Measurements from ENCODE around the gene NAT8L. TPM values are rescaled to one million over a fixed set of nuclear protein-coding genes. Genes with fewer than 3 reads are reported as not detected.

The NAT8L gene
- total and polyA plus RNA-seq, 2 of the 4 experiments (the other 2 are of a cell fraction) = 0.05 TPM; not detected in 1

GRCh38 chr4:2070421-2071251, 11.5 kb downstream of the NAT8L start:
- no peak overlapping the region for H3K18ac ChIP-seq (ENCODE audit: low read depth, low read length)
- no peak for DNase-seq
- H3K27me3 ChIP-seq (ENCODE audit: control insufficient read depth, insufficient read depth, low read length) = peaks cover 10% of the 10 kb centered on the region; the same call in 1 of the 2 replicates
- no peak overlapping the region for H2AK5ac ChIP-seq (ENCODE audit: low read depth, low read length)
- POLR2A ChIA-PET (ENCODE audit: unreplicated experiment) = no interaction called here
- H2BK15ac ChIP-seq (ENCODE audit: low read depth, low read length) = no peak overlapping the region
- H2BK120ac ChIP-seq (ENCODE audit: low read depth, low read length) = no peak overlapping the region
- no peaks in the 10 kb centered on the region for H3K9me3 ChIP-seq (ENCODE audit: control insufficient read depth, insufficient read depth, low read length)
- H3K9me1 ChIP-seq (ENCODE audit: insufficient read depth, low read length) = peaks cover 6% of the 10 kb centered on the region; the same call in 1 of the 2 replicates
- no peak overlapping the region for H4K91ac ChIP-seq (ENCODE audit: insufficient read depth, low read depth, low read length)
- no peak overlapping the region for H3K4me3 ChIP-seq (ENCODE audit: insufficient read depth, low read depth, low read length)
- H3K4me2 ChIP-seq (ENCODE audit: low read depth, low read length) = no peak overlapping the region
- no peak overlapping the region for H3K9ac ChIP-seq (ENCODE audit: low read depth, low read length)
- ATAC-seq (ENCODE audit: low read depth) = no peak
- CTCF ChIA-PET = no interaction called here
- H4K20me1 ChIP-seq (ENCODE audit: insufficient read depth, low read length) = no peaks in the 10 kb centered on the region
- TF ChIP-seq CTCF (conservative IDR thresholded peaks at IDR 0.05; ENCODE audit: low read depth, low read length) (no peak), MXI1 (IDR thresholded peaks at IDR 0.05; ENCODE audit: borderline replicate concordance, low read depth, low read length) (no peak), USF2 (IDR thresholded peaks at IDR 0.05; ENCODE audit: low read depth, low read length) (no peak), RAD21 (IDR thresholded peaks at IDR 0.05; ENCODE audit: low read length) (no peak), FOS (IDR thresholded peaks at IDR 0.05; ENCODE audit: low read depth, low read length) (no peak), POLR2A (IDR thresholded peaks at IDR 0.05; ENCODE audit: low read depth, low read length) (no peak), RCOR1 (IDR thresholded peaks at IDR 0.05; ENCODE audit: insufficient replicate concordance, low read length) (no peak), BHLHE40 (IDR thresholded peaks at IDR 0.05; ENCODE audit: low read depth, low read length) (no peak), RFX5 (IDR thresholded peaks at IDR 0.05; ENCODE audit: low read depth, low read length) (no peak), NFE2L2 (IDR thresholded peaks at IDR 0.05; ENCODE audit: low read depth, low read length) (no peak), MAZ (IDR thresholded peaks at IDR 0.05; ENCODE audit: borderline replicate concordance, low read depth, low read length) (no peak), CHD1 (IDR thresholded peaks at IDR 0.05; ENCODE audit: low read depth, low read length) (no peak), MAFK (IDR thresholded peaks at IDR 0.05; ENCODE audit: low read depth, low read length) (no peak), SMC3 (IDR thresholded peaks at IDR 0.05; ENCODE audit: low read depth, low read length) (no peak)
- no peak overlapping the region for H3K14ac ChIP-seq (replicated peaks; ENCODE audit: low read depth, low read length)
- BruUV-seq (replicated peaks) = no TSS peak
- H2BK20ac ChIP-seq (ENCODE audit: low read depth, low read length) = no peak overlapping the region
- no peak overlapping the region for H3K27ac ChIP-seq (ENCODE audit: insufficient read depth, low read length)
- WGBS, 2 experiments (ENCODE audit: extremely low coverage in 2 of 2, insufficient read length in 1 of 2) = 49% methylated on average over 6 of the region's 22 CpGs; no CpG with 5 or more reads in 1 of the 2 experiments
- no peak overlapping the region for H2BK5ac ChIP-seq (ENCODE audit: low read depth, low read length, poor library complexity, severe bottlenecking)
- H3K79me1 ChIP-seq (ENCODE audit: low read depth in 1 of 2, low read length in 2 of 2) = no peaks in the 10 kb centered on the region
- H3K36me3 ChIP-seq (ENCODE audit: control insufficient read depth, insufficient read depth, low read length) = no peaks in the 10 kb centered on the region
- H3K4me1 ChIP-seq (ENCODE audit: control insufficient read depth, insufficient read depth, low read length) = no peaks in the 10 kb centered on the region
- H2AFZ ChIP-seq (replicated peaks; ENCODE audit: low read length, poor library complexity) = no peak overlapping the region
- no peak overlapping the region for H2AK9ac ChIP-seq (replicated peaks; ENCODE audit: low read depth, low read length, poor library complexity)
- intact Hi-C loops (cut with micrococcal nuclease) = no loop called here
- no peak overlapping the region for H3K56ac ChIP-seq (ENCODE audit: extremely low read depth, insufficient read depth, low read length)
- no peak overlapping the region for H3K4ac ChIP-seq (ENCODE audit: low read depth, low read length)
- no peak overlapping the region for H4K8ac ChIP-seq (ENCODE audit: low read depth in 2 of 2, low read length in 2 of 2)
- in situ Hi-C loops (cut with MboI; ENCODE audit: low sequenced_read_pairs) = no loop called here
- no peak overlapping the region for H3K23ac ChIP-seq (ENCODE audit: low read depth, low read length)
- dilution Hi-C loops (cut with HindIII; ENCODE audit: low sequenced_read_pairs, unreplicated experiment) = no loop called here
- H4K5ac ChIP-seq (ENCODE audit: low read depth, low read length) = no peak overlapping the region
